H9 (cell line): Measurements from ENCODE around the gene BCAS3. TPM values are rescaled to one million over a fixed set of nuclear protein-coding genes. Genes with fewer than 3 reads are reported as not detected.

Experiments
- DNase-seq: peaks from one replicate; pipeline ENCODE4 v3.0.0-alpha.2; 2017
- H2AFZ ChIP-seq: one replicate; pipeline ENCODE4 v1.6.1; 2013; ENCODE audit warnings: mild to moderate bottlenecking, low read length, control low read depth, moderate library complexity
- H2AK5ac ChIP-seq: 2 replicates; pipeline ENCODE4 v1.6.1; 2013; ENCODE audit warnings: low read length, control low read depth, mixed read lengths; ENCODE audit not compliant: insufficient read length
- H2BK120ac ChIP-seq: one replicate; pipeline ENCODE4 v1.6.1; 2013; ENCODE audit warnings: low read depth, mild to moderate bottlenecking, low read length, control low read depth, inconsistent platforms; ENCODE audit not compliant: poor library complexity, severe bottlenecking
- H2BK12ac ChIP-seq: 2 replicates; pipeline ENCODE4 v1.6.1; 2013; ENCODE audit warnings: low read length, control low read depth, mixed read lengths, low read depth; ENCODE audit not compliant: insufficient read length
- H2BK15ac ChIP-seq: 2 replicates; pipeline ENCODE4 v1.6.1; 2013; ENCODE audit warnings: low read depth, low read length, control low read depth
- H2BK20ac ChIP-seq: one replicate; pipeline ENCODE4 v1.6.1; 2013; ENCODE audit warnings: low read depth, mild to moderate bottlenecking, low read length, control low read depth, inconsistent platforms; ENCODE audit not compliant: poor library complexity, severe bottlenecking
- H2BK5ac ChIP-seq: 2 replicates; pipeline ENCODE4 v1.6.1; 2013; ENCODE audit warnings: low read length, control low read depth, mixed read lengths; ENCODE audit not compliant: insufficient read length
- H3K14ac ChIP-seq: 2 replicates; pipeline ENCODE4 v1.6.1; 2013; ENCODE audit warnings: low read length, control low read depth; ENCODE audit not compliant: insufficient read depth
- H3K18ac ChIP-seq: 2 replicates; pipeline ENCODE4 v1.6.1; 2013; ENCODE audit warnings: low read depth, mild to moderate bottlenecking, mixed read lengths, low read length, control low read depth; ENCODE audit not compliant: insufficient read length
- H3K23ac ChIP-seq: 2 replicates; pipeline ENCODE4 v1.6.1; 2013; ENCODE audit warnings: low read length, control low read depth, mixed read lengths, low read depth; ENCODE audit not compliant: insufficient read length
- H3K23me2 ChIP-seq: 2 replicates; pipeline ENCODE4 v1.6.1; 2013; ENCODE audit warnings: low read depth, mild to moderate bottlenecking, mixed read lengths, low read length, control low read depth; ENCODE audit not compliant: insufficient read length, poor library complexity, severe bottlenecking
- H3K27ac ChIP-seq: 2 replicates; pipeline ENCODE4 v1.5.1; 2013; ENCODE audit warnings: low read length, control low read depth, mixed read lengths, low read depth; ENCODE audit not compliant: insufficient read length
- H3K27me3 ChIP-seq: 2 replicates; pipeline ENCODE4 v1.6.1; 2013; ENCODE audit warnings: low read length, control low read depth, inconsistent platforms; ENCODE audit not compliant: insufficient read depth
- H3K4ac ChIP-seq: 2 replicates; pipeline ENCODE4 v1.6.1; 2013; ENCODE audit warnings: low read depth, mild to moderate bottlenecking, control low read depth, inconsistent platforms, low read length, moderate library complexity
- H3K4me1 ChIP-seq: 2 replicates; pipeline ENCODE4 v1.6.1; 2013; ENCODE audit warnings: low read length, control low read depth, inconsistent platforms; ENCODE audit not compliant: insufficient read depth
- H3K4me2 ChIP-seq: 2 replicates; pipeline ENCODE4 v1.6.1; 2013; ENCODE audit warnings: low read length, control low read depth, mixed read lengths; ENCODE audit not compliant: insufficient read length, insufficient read depth
- H3K56ac ChIP-seq: 2 replicates; pipeline ENCODE4 v1.6.1; 2013; ENCODE audit warnings: low read depth, mild to moderate bottlenecking, mixed read lengths, low read length, control low read depth; ENCODE audit not compliant: insufficient read length
- H3K79me1 ChIP-seq: 2 replicates; pipeline ENCODE4 v1.6.1; 2013; ENCODE audit warnings: low read depth, mild to moderate bottlenecking, moderate library complexity, low read length, control low read depth, inconsistent platforms; ENCODE audit not compliant: insufficient read depth, poor library complexity, severe bottlenecking
- H3K79me2 ChIP-seq: 2 replicates; pipeline ENCODE4 v1.6.1; 2013; ENCODE audit warnings: low read length, control low read depth, inconsistent platforms; ENCODE audit not compliant: insufficient read depth
- H3K9ac ChIP-seq: 2 replicates; pipeline ENCODE4 v1.6.1; 2013; ENCODE audit warnings: low read length, control low read depth, mixed read lengths; ENCODE audit not compliant: insufficient read length; ENCODE audit errors: extremely low read depth
- H3K9me3 ChIP-seq: one replicate; pipeline ENCODE4 v1.6.1; 2013; ENCODE audit warnings: low read depth, low read length, inconsistent platforms; ENCODE audit not compliant: control insufficient read depth
- H3T11ph ChIP-seq: one replicate; pipeline ENCODE4 v1.6.1; 2013; ENCODE audit warnings: mild to moderate bottlenecking, low read length, control low read depth, inconsistent platforms
- H4K20me1 ChIP-seq: one replicate; pipeline ENCODE4 v1.6.1; 2013; ENCODE audit not compliant: control insufficient read depth, insufficient read length, insufficient read depth
- H4K5ac ChIP-seq: 2 replicates; pipeline ENCODE4 v1.6.1; 2013; ENCODE audit warnings: low read depth, mild to moderate bottlenecking, mixed read lengths, low read length, control low read depth; ENCODE audit not compliant: insufficient read length
- H4K8ac ChIP-seq: replicated peaks from 2 replicates; pipeline ENCODE4 v1.6.1; 2013; ENCODE audit warnings: low read length, control low read depth, mixed read lengths, low read depth; ENCODE audit not compliant: insufficient read length
- H4K91ac ChIP-seq: 2 replicates; pipeline ENCODE4 v1.6.1; 2013; ENCODE audit warnings: low read depth, mild to moderate bottlenecking, moderate library complexity, mixed read lengths, low read length, control low read depth; ENCODE audit not compliant: insufficient read length
- H3K27ac Mint-ChIP-seq, 3 experiments: 2 replicates in 2 of 3; 3 replicates in 1 of 3; pipeline ENCODE4 v1.8.0; 2020 to 2021; ENCODE audit warnings: mixed read lengths in 3 of 3, mild to moderate bottlenecking in 1 of 3, moderate library complexity in 1 of 3
- H3K27me3 Mint-ChIP-seq: 2 replicates; pipeline ENCODE4 v1.8.0; 2021; ENCODE audit warnings: low read depth, mild to moderate bottlenecking, moderate library complexity, mixed read lengths
- H3K36me3 Mint-ChIP-seq, 3 experiments: 2 replicates in 2 of 3; 3 replicates in 1 of 3; pipeline ENCODE4 v1.8.0; 2020 to 2021; ENCODE audit warnings: low read depth in 3 of 3, mixed read lengths in 3 of 3; ENCODE audit not compliant: insufficient read depth in 1 of 3
- H3K4me1 Mint-ChIP-seq, 2 experiments: 2 replicates each; pipeline ENCODE4 v1.8.0; 2020; ENCODE audit warnings: mixed read lengths in 2 of 2
- H3K4me3 Mint-ChIP-seq, 2 experiments: 2 replicates in 1 of 2; 3 replicates in 1 of 2; pipeline ENCODE4 v1.8.0; 2020 to 2021; ENCODE audit warnings: mild to moderate bottlenecking in 2 of 2, mixed read lengths in 2 of 2, moderate library complexity in 1 of 2
- H3K9me3 Mint-ChIP-seq, 2 experiments: 2 replicates in 1 of 2; 3 replicates in 1 of 2; pipeline ENCODE4 v1.8.0; 2020; ENCODE audit warnings: mild to moderate bottlenecking in 2 of 2, mixed read lengths in 2 of 2, moderate library complexity in 1 of 2
- CTCF ChIP-seq: fragments of 200-600 bp; sonication (generic); conservative IDR thresholded peaks from 3 replicates; pipeline ENCODE4 v1.8.0; 2021; ENCODE audit warnings: antibody characterized with exemption, mild to moderate bottlenecking
- WGBS: extraction: QIAGEN DNeasy Blood & Tissue Kit; methylation state at CpG from one replicate; pipeline ENCODE4 v1.1.7; 2013; ENCODE audit warnings: missing lambda C conversion rate, low lambda C conversion rate, mixed read lengths; ENCODE audit not compliant: insufficient read length; ENCODE audit errors: extremely low coverage; 5-methylcytosine and 5-hydroxymethylcytosine counted together
- total RNA-seq: library from RNA; stranded (reverse); gene quantifications from 2 replicates; pipeline ENCODE4 v1.2.1, GENCODE V29; 2021

The BCAS3 gene
- total RNA-seq, 1 experiment from 2014 or later = 22.4 TPM

GRCh38 chr17:60923000-60923399 lies 245.3 kb downstream of the BCAS3 start:
- Histone ChIP-seq H2AK5ac (no peak overlapping the region), H3K18ac (no peak overlapping the region), H3K56ac (no peak overlapping the region), H2BK15ac (no peak overlapping the region), H2BK12ac (no peak overlapping the region), H3K27ac (no peak overlapping the region), H2BK120ac (no peak overlapping the region), H3T11ph (no peak overlapping the region), H3K4ac (no peak overlapping the region), H3K79me1 (no peaks in the 10 kb centered on the region), H3K23me2 (no peaks in the 10 kb centered on the region), H2AFZ (no peak overlapping the region), H3K4me1 (no peaks in the 10 kb centered on the region), H3K14ac (no peak overlapping the region), H4K91ac (no peak overlapping the region), H3K9me3 (no peaks in the 10 kb centered on the region), H4K8ac (no peak overlapping the region), H3K27me3 (no peaks in the 10 kb centered on the region), H3K4me2 (no peak overlapping the region), H3K23ac (no peak overlapping the region), H3K79me2 (no peaks in the 10 kb centered on the region), H2BK20ac (no peak overlapping the region), H4K5ac (no peak overlapping the region), H4K20me1 (no peaks in the 10 kb centered on the region), H3K9ac (no peak overlapping the region), H2BK5ac (no peak overlapping the region)
- Mint-ChIP-seq H3K27ac (no peak overlapping the region), H3K36me3 (peaks cover 0 to 4% (median 0%) of the 10 kb centered on the region in 3 experiments; a peak in 1 of 7 replicates), H3K9me3 (no peaks in the 10 kb centered on the region; a peak in 2 of 5 replicates), H3K4me1 (no peaks in the 10 kb centered on the region), H3K27me3 (no peaks in the 10 kb centered on the region), H3K4me3 (no peak overlapping the region)
- TF ChIP-seq CTCF = no peak
- DNase-seq = no peak
- no CpG with 5 or more reads among the region's 1 CpG for WGBS
